GM12872 (cell line): ENCODE results near the gene LIM2.

ENCODE experiments used
- TF ChIP-seq, protein P1 (sequence below): IDR thresholded peaks from 3 replicates; pipeline ENCODE4 v1.5.1; 2011; ENCODE audit warnings: low read depth, mild to moderate bottlenecking, low read length, moderate library complexity; ENCODE audit not compliant: insufficient read depth

Gene LIM2

DNA sequence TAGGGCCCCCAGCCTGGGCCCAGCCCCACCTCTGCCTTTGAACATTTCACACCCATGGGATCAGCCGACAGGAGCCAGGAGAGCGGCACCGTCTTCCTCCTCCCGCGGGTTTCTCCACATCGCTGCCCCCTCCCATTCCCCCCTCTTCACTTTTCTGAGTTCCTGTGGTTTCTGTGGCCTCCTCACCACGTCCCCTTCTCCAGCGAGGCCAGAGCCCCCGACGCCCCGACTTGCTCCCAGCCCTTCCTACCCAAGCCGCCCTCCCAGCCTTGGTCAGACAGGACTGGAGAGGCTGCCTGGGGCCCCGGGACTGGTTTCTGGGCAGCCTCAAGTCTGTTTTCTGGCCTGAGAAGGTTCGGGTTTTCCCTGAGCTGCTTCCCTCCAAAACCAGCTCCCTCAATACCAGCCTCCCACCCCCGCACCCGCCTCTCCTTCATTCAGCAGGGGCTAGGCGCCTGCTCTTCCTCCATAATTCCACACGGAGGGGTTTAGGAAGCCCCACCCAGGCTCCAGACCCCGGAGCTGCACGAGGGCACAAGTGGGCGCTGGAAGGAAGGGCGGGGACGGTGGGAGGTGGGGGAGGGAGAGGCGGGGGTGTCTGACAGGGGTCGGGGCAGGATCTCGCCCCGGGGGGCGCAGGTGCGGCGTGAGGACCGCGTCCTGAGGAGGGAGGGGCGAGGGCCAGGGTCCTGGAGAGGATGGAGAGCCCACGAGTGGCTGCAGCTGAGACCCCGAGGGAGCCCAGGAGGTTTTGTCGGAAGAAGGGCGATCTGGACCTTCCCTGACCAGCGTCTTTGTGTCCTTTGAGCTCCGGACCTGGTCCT is 33.7 kb upstream of the LIM2 start:
- TF ChIP-seq, protein P1, sequence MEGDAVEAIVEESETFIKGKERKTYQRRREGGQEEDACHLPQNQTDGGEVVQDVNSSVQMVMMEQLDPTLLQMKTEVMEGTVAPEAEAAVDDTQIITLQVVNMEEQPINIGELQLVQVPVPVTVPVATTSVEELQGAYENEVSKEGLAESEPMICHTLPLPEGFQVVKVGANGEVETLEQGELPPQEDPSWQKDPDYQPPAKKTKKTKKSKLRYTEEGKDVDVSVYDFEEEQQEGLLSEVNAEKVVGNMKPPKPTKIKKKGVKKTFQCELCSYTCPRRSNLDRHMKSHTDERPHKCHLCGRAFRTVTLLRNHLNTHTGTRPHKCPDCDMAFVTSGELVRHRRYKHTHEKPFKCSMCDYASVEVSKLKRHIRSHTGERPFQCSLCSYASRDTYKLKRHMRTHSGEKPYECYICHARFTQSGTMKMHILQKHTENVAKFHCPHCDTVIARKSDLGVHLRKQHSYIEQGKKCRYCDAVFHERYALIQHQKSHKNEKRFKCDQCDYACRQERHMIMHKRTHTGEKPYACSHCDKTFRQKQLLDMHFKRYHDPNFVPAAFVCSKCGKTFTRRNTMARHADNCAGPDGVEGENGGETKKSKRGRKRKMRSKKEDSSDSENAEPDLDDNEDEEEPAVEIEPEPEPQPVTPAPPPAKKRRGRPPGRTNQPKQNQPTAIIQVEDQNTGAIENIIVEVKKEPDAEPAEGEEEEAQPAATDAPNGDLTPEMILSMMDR: no peak

DNA sequence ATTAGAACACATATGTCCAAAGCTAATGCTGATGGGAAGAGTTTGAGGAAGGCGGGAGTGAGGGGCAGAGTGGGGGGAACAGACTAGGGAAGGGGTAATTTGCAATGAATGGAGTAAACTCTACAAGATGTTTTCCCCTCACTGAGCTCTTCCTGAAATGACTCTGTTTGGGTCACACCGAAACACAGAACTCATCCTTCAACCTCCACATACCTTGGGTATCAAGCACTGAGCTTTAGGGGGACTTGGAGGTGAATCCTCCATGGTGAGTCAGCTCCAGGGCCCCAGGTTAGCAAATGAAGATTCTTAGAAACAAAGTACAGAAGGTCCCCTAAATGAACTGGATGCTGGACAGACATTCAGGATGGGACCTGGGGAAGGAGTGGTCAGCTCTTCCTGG is 30.9 kb upstream of the LIM2 start:
- TF ChIP-seq, protein P1: no peak

DNA sequence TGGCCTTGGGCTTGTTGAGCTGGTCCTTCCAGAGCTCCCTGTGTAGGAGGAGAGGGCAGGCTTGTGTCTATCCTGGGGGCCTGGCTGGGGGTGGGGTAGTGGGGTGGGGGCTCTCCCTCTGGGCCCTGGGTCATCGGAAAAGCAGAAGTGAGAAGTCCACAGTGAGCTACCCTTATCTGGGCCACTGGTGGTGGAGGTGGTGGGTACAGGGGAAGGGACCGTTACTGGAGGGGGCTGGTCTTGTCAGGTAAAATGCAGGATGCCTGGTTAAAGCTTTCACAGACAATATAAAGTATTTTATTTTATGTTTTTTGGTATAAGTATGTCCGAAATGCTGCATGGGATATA is 30.0 kb upstream of the LIM2 start:
- TF ChIP-seq, protein P1: no peak

DNA sequence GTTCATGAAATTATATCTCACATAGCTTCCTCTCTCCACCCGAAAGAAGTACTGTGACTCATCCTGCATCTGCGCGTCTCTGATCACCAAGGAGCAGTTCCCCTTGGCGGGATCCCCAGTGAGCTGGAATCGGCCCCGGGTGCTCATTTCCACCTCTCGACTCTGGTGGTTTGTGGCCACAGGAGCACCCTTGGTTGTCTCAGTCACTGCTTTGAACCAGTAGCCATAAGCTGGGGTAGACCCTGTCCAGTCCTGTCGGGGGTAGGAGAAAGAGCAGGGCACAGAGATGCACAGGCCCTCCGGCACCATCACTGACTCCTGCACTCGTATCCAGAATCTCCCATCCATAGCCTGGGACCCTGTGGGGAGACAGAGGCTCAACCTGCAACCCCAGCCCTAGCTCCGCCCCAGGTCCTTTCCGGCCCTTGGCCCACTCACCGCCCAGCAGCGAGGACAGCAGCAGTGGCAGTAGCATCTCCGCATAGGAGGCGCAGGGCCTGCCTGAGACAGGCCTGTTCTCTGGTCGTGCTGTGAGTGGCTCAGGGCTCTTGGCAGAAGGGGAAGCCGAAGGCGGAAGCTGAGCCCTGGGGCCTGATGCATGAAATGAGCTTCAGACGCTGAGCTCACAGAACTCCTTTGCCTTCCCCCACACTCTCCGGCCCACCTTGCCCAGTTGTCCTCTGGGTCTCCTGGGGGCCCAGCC is 29.5 kb upstream of the LIM2 start, which contains the start of gene SIGLEC10:
SIGLEC10 (minus strand) TSS at position 536 of the 703 bp plus-strand sequence; CDS start at position 475, 61 bp downstream.
- TF ChIP-seq, protein P1: no peak

DNA sequence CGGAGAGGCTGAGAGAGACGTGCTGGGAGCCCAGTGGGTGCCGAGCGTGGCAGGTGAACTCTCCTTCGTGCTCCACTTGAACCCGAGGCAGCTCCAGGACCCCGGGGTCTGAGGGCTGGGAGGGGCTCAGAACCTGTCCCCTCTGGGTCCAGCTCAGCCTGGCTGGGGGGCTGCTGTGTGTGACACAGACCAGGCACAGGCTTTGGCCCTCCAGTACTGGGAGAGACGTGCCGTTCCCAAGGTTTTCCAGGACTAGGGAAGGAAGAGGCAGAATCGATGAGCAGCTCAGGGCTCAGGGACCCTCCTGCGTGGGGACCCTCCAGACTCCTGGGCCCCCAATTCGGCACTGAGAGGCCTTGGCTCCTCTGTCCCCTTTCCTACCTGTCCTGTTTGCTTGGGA is 27.4 kb upstream of the LIM2 start:
- TF ChIP-seq, protein P1: no peak

DNA sequence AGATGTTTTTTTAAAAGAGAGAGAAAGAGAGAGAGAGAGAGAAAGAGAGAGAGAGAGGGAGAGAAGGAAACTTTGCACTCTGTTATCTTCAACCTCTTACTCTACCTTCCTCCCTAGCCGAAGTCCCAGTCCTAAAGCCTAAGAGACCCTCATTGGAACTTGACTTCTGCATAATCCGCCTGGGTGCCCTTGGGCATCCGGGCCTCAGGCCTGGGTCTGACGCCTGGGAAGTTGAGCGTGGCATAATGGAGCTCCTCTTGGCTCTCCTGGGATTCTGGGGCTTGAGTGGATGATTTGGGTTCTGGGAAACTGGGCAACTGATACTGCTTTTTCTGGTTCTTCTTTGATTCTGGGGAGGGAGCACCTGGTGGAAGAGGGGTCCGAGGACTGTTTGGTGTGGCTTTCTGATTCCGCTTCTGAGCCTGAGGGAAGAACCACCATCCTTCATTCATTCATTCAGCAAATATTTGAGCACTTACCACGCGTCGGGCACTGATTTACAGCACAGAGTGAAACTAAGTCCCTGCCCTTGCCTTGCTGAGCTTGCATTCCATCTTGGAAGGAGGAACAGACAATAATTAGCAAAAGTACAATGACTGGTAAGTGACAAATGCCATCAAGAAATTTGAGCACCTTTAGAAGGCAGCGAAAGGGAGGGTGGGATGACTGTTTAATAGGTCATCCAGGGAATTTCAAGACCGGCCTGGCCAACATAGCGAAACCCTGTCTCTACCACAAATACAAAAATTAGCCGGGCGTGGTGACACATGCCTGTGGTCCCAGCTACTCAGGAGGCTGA is 23.4 kb upstream of the LIM2 start:
- TF ChIP-seq, protein P1: no peak

DNA sequence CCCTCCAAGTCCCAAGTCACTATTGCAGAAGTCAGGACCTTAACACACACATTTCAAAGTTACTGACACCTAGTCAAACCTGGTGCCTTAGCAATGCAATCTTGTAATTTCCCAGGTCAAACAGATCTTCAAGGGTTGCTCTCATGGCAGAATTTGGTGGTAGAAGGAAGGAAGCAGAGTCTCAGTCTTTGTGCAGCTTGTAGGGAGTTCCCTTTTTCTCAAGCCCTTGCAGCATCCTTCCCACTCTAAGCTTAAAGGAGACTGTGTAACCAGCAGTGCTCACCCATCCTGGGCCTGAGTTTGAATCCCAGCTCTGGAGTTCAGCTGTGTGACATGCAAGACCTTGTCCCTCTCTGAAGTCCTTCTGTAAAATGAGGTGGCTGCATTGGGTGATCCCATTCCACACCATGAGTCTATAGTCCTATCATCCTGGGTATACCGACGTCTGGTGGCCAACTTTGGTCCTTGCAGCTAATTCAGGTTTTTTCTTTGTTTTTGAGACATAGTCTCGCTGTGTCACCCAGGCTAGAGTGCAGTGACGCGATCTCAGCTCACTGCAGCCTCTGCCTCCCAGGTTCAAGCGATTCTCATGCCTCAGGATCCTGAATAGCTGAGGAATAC is 19.8 kb upstream of the LIM2 start:
- TF ChIP-seq, protein P1: peak; percentile 81
